Parathyroid adenoma (tissue), 2 donors: Measurements from ENCODE around the gene MAGI2.

Source experiments
- H2AFZ ChIP-seq: fragments of 300-600 bp; sonication (generic); one replicate; pipeline ENCODE4 v1.7.0; 2017; ENCODE audit warnings: antibody characterized with exemption, mild to moderate bottlenecking
- H3K27ac ChIP-seq: fragments of 300-600 bp; sonication (generic); one replicate; pipeline ENCODE4 v1.7.0; 2017
- H3K27me3 ChIP-seq: fragments of 300-600 bp; sonication (generic); one replicate; pipeline ENCODE4 v1.7.0; 2017; ENCODE audit warnings: low read length; ENCODE audit not compliant: control insufficient read depth, insufficient read depth
- H3K36me3 ChIP-seq: fragments of 300-600 bp; sonication (generic); one replicate; pipeline ENCODE4 v1.7.0; 2017; ENCODE audit warnings: low read length; ENCODE audit not compliant: control insufficient read depth, insufficient read depth
- H3K4me1 ChIP-seq: fragments of 300-600 bp; sonication (generic); one replicate; pipeline ENCODE4 v1.7.0; 2017; ENCODE audit warnings: control low read depth
- H3K4me2 ChIP-seq: fragments of 300-600 bp; sonication (generic); one replicate; pipeline ENCODE4 v1.7.0; 2017; ENCODE audit warnings: low read length
- H3K4me3 ChIP-seq: fragments of 300-600 bp; sonication (generic); one replicate; pipeline ENCODE4 v1.7.0; 2017; ENCODE audit warnings: low read depth, low read length
- H3K79me2 ChIP-seq: fragments of 300-600 bp; sonication (generic); one replicate; pipeline ENCODE4 v1.7.0; 2017; ENCODE audit warnings: control low read depth
- H3K9ac ChIP-seq: fragments of 300-600 bp; sonication (generic); one replicate; pipeline ENCODE4 v1.7.0; 2017; ENCODE audit warnings: mild to moderate bottlenecking
- H3K9me3 ChIP-seq: fragments of 300-600 bp; sonication (generic); one replicate; pipeline ENCODE4 v1.7.0; 2017; ENCODE audit warnings: low read length; ENCODE audit not compliant: control insufficient read depth
- TF ChIP-seq, protein P1 (sequence below): fragments of 300-600 bp; sonication (generic); IDR thresholded peaks from one replicate; pipeline ENCODE4 v1.7.0; 2017; ENCODE audit warnings: antibody characterized with exemption, mild to moderate bottlenecking
- donor health status: primary hyperparathyroidism.

MAGI2 gene

DNA sequence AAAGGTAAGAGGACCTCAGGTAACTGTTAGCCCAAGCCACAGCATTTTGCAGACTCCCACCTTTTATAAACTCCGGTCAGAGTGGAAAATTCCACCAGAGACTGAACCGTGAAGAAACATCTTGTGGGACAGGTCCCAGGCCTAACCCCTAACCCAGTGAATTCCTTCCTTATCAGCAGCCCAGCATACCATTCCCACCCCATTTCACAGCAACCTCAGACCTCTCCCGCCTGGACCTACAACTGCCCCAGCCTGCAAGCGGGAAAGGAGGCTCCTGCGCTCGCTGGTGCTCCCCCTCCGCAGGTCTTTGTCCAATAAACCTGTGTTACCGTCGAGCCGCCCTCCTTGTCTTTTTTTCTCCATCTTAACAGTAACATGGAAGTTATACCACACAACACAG lies 736.6 kb downstream of the MAGI2 start:
- Histone ChIP-seq H3K9me3 (no peaks in the 10 kb centered on the region), H3K27ac (no peak overlapping the region), H3K4me2 (no peak overlapping the region), H3K79me2 (no peaks in the 10 kb centered on the region), H3K4me1 (peaks cover 6% of the 10 kb centered on the region), H3K9ac (no peak overlapping the region), H3K36me3 (no peaks in the 10 kb centered on the region), H2AFZ (peak overlapping the region; percentile 24), H3K4me3 (no peak overlapping the region), H3K27me3 (no peaks in the 10 kb centered on the region)
- TF ChIP-seq, protein P1, sequence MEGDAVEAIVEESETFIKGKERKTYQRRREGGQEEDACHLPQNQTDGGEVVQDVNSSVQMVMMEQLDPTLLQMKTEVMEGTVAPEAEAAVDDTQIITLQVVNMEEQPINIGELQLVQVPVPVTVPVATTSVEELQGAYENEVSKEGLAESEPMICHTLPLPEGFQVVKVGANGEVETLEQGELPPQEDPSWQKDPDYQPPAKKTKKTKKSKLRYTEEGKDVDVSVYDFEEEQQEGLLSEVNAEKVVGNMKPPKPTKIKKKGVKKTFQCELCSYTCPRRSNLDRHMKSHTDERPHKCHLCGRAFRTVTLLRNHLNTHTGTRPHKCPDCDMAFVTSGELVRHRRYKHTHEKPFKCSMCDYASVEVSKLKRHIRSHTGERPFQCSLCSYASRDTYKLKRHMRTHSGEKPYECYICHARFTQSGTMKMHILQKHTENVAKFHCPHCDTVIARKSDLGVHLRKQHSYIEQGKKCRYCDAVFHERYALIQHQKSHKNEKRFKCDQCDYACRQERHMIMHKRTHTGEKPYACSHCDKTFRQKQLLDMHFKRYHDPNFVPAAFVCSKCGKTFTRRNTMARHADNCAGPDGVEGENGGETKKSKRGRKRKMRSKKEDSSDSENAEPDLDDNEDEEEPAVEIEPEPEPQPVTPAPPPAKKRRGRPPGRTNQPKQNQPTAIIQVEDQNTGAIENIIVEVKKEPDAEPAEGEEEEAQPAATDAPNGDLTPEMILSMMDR, result no peak

DNA sequence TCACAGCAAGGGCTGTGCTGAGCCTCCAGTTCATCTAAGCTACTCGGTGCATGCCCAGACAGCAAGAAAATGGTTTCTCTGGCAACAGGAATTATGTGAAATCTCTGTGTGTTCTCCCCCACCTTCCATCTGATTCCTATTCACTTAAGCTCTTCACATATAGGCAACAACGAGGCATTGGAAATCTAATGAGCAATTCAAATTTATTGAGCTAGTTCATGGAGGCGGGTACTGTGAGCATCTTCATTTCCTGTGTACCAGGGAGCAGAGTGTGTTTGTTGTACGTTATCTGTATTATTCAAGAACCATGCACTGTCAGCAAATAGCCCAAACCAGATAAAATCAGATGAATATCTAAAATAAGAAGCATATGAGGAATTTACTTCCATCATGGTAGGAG lies 739.1 kb downstream of the MAGI2 start:
- Histone ChIP-seq H3K4me1 (peaks cover 10% of the 10 kb centered on the region), H3K9ac (no peak overlapping the region), H3K4me3 (no peak overlapping the region), H3K4me2 (peak overlapping the region; percentile 21), H3K79me2 (no peaks in the 10 kb centered on the region), H2AFZ (no peak overlapping the region), H3K36me3 (no peaks in the 10 kb centered on the region), H3K27me3 (no peaks in the 10 kb centered on the region), H3K27ac (no peak overlapping the region), H3K9me3 (no peaks in the 10 kb centered on the region)
- TF ChIP-seq, protein P1, result no peak

DNA sequence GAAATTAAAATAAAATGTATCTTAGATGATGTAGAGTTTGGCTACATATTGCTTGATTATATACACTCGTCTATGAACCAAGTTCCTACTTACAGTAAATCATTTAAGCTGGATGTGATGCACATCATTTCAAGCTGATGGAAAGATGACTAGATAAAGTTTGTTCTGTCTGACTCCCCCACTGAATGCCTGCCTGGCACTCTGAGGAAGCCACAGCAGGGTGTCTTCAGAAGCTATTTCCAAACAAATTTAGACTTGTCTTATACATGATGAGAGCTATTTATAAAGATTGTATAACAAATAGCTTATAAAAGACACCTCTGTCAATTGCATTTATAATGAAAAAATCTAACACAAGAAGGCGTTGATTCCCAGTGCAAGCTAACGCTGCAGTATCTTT lies 741.4 kb downstream of the MAGI2 start:
- peaks cover 10% of the 10 kb centered on the region for H3K4me1 ChIP-seq
- H3K9me3 ChIP-seq, result no peaks in the 10 kb centered on the region
- H3K9ac ChIP-seq, result no peak overlapping the region
- H3K36me3 ChIP-seq, result no peaks in the 10 kb centered on the region
- H2AFZ ChIP-seq, result no peak overlapping the region
- no peak overlapping the region for H3K27ac ChIP-seq
- H3K4me2 ChIP-seq, result no peak overlapping the region
- TF ChIP-seq, protein P1, result no peak
- H3K27me3 ChIP-seq, result no peaks in the 10 kb centered on the region
- no peaks in the 10 kb centered on the region for H3K79me2 ChIP-seq
- H3K4me3 ChIP-seq, result no peak overlapping the region

DNA sequence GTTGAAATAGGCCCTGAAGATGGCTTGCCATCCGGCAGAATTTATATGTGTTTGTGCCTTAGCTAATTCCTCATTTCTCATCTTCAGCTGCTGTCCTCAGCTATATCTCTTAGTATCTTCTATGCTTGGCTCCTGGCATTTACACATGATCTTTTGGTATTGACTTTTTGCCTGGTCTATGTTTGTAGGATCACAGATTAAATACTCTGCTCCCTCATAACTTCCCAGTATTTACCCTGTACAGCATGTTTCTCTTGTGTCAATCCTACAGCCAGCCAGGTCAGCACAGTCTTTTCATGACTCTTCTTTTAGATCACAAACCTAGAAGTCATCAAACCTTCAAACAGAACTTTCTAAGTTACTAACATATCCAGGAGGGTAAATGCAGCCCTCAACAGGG lies 743.8 kb downstream of the MAGI2 start:
- TF ChIP-seq, protein P1, result no peak
- Histone ChIP-seq H3K27me3 (no peaks in the 10 kb centered on the region), H3K9me3 (no peaks in the 10 kb centered on the region), H2AFZ (no peak overlapping the region), H3K4me2 (no peak overlapping the region), H3K36me3 (no peaks in the 10 kb centered on the region), H3K27ac (no peak overlapping the region), H3K4me3 (no peak overlapping the region), H3K9ac (no peak overlapping the region), H3K4me1 (peaks cover 10% of the 10 kb centered on the region), H3K79me2 (no peaks in the 10 kb centered on the region)

DNA sequence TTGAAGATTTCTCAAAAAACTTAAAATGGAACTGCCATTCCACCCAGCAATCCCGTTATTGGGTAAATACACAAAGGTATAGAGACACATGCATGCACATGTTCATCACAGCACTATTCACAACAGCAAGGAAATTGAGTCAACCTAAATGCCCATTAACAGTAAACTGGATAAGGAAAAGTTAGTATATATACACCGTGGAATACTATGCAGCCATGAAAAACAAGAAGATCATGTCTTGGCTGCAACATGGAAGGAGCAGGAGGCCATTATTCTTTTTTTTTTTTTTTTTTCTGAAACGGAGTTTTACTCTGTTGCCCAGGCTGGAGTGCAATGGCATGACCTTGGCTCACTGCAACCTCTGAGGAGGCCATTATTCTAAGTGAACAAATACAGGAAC lies 749.0 kb downstream of the MAGI2 start:
- no peaks in the 10 kb centered on the region for H3K4me1 ChIP-seq
- H3K4me3 ChIP-seq, result no peak overlapping the region
- no peaks in the 10 kb centered on the region for H3K79me2 ChIP-seq
- no peak overlapping the region for H3K9ac ChIP-seq
- no peak overlapping the region for H3K4me2 ChIP-seq
- no peak overlapping the region for H3K27ac ChIP-seq
- no peaks in the 10 kb centered on the region for H3K27me3 ChIP-seq
- no peaks in the 10 kb centered on the region for H3K36me3 ChIP-seq
- TF ChIP-seq, protein P1, result no peak
- H2AFZ ChIP-seq, result no peak overlapping the region
- no peaks in the 10 kb centered on the region for H3K9me3 ChIP-seq
